MM.1S (cell line): ENCODE data around the gene LGALS9B.
"Not testable (repeated sequence)": the region's sequence is repeated elsewhere in the genome, so short reads cannot be mapped to it uniquely, and the experiment has no call there.

Experiments used
- CTCF ChIP-seq: fragments of 300-600 bp; sonication (generic); IDR thresholded peaks from 2 replicates; pipeline ENCODE4 v1.5.1; 2016; ENCODE audit warnings: antibody characterized with exemption, low read length, mixed read lengths
- EZH2 ChIP-seq: fragments of 300-600 bp; sonication (generic); optimal IDR thresholded peaks from 2 replicates; pipeline ENCODE3; 2017; ENCODE audit warnings: low read depth, mild to moderate bottlenecking, antibody characterized with exemption, low read length, mixed read lengths
- EZH2phosphoT487 ChIP-seq: fragments of 300-600 bp; sonication (generic); IDR thresholded peaks from 2 replicates; pipeline ENCODE4 v1.6.1; 2018; ENCODE audit warnings: antibody characterized with exemption, low read length

- not testable (repeated sequence) for TF ChIP-seq CTCF, EZH2, EZH2phosphoT487
Measured at GRCh38 chr17:20500346-20500745, 33.0 kb upstream of the LGALS9B start.
